Measurements from ENCODE around the gene PLSCR1.

DNA sequence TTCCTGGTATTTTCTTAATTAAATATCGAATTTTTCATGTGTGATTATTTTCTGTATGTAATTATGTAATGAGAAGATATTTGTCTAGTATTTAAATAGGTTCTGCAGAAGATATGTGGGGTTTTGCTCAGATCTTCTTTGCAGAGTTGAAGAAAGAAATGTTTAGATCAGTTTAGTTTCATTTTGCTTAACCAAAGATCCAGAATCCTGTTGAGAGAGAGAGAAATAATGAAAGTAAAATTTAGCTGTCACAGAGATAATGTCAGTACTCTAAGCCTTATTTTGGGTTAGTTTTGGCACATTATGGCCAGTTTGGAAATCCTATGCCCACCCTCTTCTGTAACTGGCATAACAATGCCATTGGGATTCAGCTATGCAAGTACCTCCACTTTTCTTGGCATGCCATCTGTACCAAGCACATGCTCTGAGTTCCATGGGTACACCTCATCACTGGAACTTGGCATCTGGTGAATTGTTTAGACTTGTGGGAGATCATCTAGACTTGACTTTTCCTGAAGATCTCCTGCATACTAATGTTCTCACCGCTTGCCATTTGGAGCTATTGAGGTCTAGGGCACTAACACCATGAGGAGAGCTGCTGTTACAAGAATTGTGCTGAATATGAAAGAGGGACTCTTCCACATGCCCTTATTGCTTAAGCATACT lies 30.9 kb downstream of the PLSCR1 start:
- TF ChIP-seq, protein P1, sequence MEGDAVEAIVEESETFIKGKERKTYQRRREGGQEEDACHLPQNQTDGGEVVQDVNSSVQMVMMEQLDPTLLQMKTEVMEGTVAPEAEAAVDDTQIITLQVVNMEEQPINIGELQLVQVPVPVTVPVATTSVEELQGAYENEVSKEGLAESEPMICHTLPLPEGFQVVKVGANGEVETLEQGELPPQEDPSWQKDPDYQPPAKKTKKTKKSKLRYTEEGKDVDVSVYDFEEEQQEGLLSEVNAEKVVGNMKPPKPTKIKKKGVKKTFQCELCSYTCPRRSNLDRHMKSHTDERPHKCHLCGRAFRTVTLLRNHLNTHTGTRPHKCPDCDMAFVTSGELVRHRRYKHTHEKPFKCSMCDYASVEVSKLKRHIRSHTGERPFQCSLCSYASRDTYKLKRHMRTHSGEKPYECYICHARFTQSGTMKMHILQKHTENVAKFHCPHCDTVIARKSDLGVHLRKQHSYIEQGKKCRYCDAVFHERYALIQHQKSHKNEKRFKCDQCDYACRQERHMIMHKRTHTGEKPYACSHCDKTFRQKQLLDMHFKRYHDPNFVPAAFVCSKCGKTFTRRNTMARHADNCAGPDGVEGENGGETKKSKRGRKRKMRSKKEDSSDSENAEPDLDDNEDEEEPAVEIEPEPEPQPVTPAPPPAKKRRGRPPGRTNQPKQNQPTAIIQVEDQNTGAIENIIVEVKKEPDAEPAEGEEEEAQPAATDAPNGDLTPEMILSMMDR (IDR thresholded peaks at IDR 0.05; ENCODE audit: insufficient read depth, low read length, poor library complexity, severe bottlenecking): no peak
- no peak for TF ChIP-seq EZH2phosphoT487 (conservative IDR thresholded peaks at IDR 0.05; ENCODE audit: low read length)

Measured in SU-DHL-6 (cell line).